CD4-positive, alpha-beta T cell (primary cell): ENCODE measurements around the gene GNAZ. TPM values are rescaled to one million over a fixed set of nuclear protein-coding genes. Genes with fewer than 3 reads are reported as not detected.

Experiments
- ATAC-seq: fragments of 200-7000 bp; cut with Tn5 transposase; one replicate; pipeline ENCODE4 v1.10.0; 2022; ENCODE audit warnings: mild to moderate bottlenecking; ENCODE audit not compliant: poor library complexity
- CTCF ChIA-PET: fragments of 350-600 bp; sonication (Branson Sonifier 250); formaldehyde crosslinking; loops from one replicate; lab custom pipeline; 2021; ENCODE audit warnings: antibody characterized with exemption, inconsistent platforms; lab: Charles Lee
- POLR2A ChIA-PET: fragments of 350-600 bp; sonication (Branson Sonifier 250); formaldehyde crosslinking; loops from one replicate; lab custom pipeline; 2021; ENCODE audit warnings: antibody characterized with exemption, inconsistent platforms; lab: Charles Lee
- DNase-seq, 14 experiments: peaks; one replicate each; pipeline ENCODE4 v3.0.0-alpha.2; 2013 to 2020; ENCODE audit warnings: mixed read lengths in 2 of 14
- H3K27ac ChIP-seq, 2 donors: one replicate each; pipeline versions ENCODE4 v1.5.1 to v1.7.0; 2013; ENCODE audit warnings: low read length in 2 of 2, low read depth in 1 of 2, mild to moderate bottlenecking in 1 of 2
- H3K27me3 ChIP-seq, 2 experiments: 1 replicate in 1 of 2; 2 replicates in 1 of 2; pipeline versions ENCODE4 v1.6.1 to v1.7.0; 2013; ENCODE audit warnings: low read length in 2 of 2, control low read depth in 1 of 2, mild to moderate bottlenecking in 1 of 2, moderate library complexity in 1 of 2; ENCODE audit not compliant: insufficient read depth in 2 of 2, control insufficient read depth in 1 of 2
- H3K36me3 ChIP-seq: one replicate; pipeline ENCODE4 v1.6.1; 2013; ENCODE audit warnings: low read length, control low read depth; ENCODE audit not compliant: insufficient read depth
- H3K4me1 ChIP-seq: one replicate; pipeline ENCODE4 v1.6.1; 2013; ENCODE audit warnings: low read length, control low read depth; ENCODE audit not compliant: insufficient read depth
- H3K4me3 ChIP-seq: one replicate; pipeline ENCODE4 v1.5.1; 2013; ENCODE audit warnings: mild to moderate bottlenecking, low read length, moderate library complexity
- H3K9me3 ChIP-seq, 2 experiments: 1 replicate in 1 of 2; 2 replicates in 1 of 2; pipeline versions ENCODE4 v1.6.1 to v1.7.0; 2013; ENCODE audit warnings: low read length in 2 of 2, mild to moderate bottlenecking in 2 of 2, control low read depth in 1 of 2, moderate library complexity in 1 of 2; ENCODE audit not compliant: control insufficient read depth in 1 of 2, insufficient read depth in 1 of 2
- H3K27ac Mint-ChIP-seq: one replicate; pipeline ENCODE4 v1.8.0; 2020; ENCODE audit warnings: mixed read lengths
- H3K27me3 Mint-ChIP-seq: one replicate; pipeline ENCODE4 v1.8.0; 2021; ENCODE audit warnings: mixed read lengths
- H3K36me3 Mint-ChIP-seq: one replicate; pipeline ENCODE4 v1.8.0; 2021; ENCODE audit warnings: low read depth, mixed read lengths
- H3K4me1 Mint-ChIP-seq: one replicate; pipeline ENCODE4 v1.8.0; 2021; ENCODE audit warnings: low read depth, mixed read lengths
- H3K4me3 Mint-ChIP-seq: one replicate; pipeline ENCODE4 v1.8.0; 2020; ENCODE audit warnings: mild to moderate bottlenecking, mixed read lengths
- H3K9me3 Mint-ChIP-seq: one replicate; pipeline ENCODE4 v1.8.0; 2020; ENCODE audit warnings: mixed read lengths
- CTCF ChIP-seq: fragments of 200-600 bp; IDR thresholded peaks from one replicate; pipeline ENCODE4 v1.8.0; 2022; ENCODE audit warnings: antibody characterized with exemption, mild to moderate bottlenecking
- intact Hi-C, 2 experiments: fragments of 100-400 bp; cut with DNase I in 1 of 2; cut with micrococcal nuclease in 1 of 2; formaldehyde crosslinking; loops; one replicate each; pipeline versions ENCODE4 v1.15.1 to v1.9.0; 2023 to 2025; cut with DNase I, micrococcal nuclease
- total RNA-seq, 174 experiments: library from RNA in 2 of 174; stranded (reverse) in 2 of 174; gene quantifications; one replicate each; pipeline ENCODE4 v1.2.3 and lab custom pipeline; 2021 to 2026

Gene GNAZ
- total RNA-seq, 2 experiments from 2014 or later: 0.20 to 0.38 TPM

- Mint-ChIP-seq H3K36me3 (no peaks in the 10 kb centered on the region), H3K27me3 (no peaks in the 10 kb centered on the region), H3K4me3 (no peak overlapping the region), H3K9me3 (no peaks in the 10 kb centered on the region), H3K4me1 (no peaks in the 10 kb centered on the region), H3K27ac (no peak overlapping the region)
- intact Hi-C loops: no loop called here
- Histone ChIP-seq H3K27ac (no peak overlapping the region), H3K36me3 (no peaks in the 10 kb centered on the region), H3K4me1 (no peaks in the 10 kb centered on the region), H3K27me3 (no peaks in the 10 kb centered on the region), H3K4me3 (no peak overlapping the region), H3K9me3 (no peaks in the 10 kb centered on the region)
- ATAC-seq (no peak), DNase-seq (no peak)
- ChIA-PET POLR2A (no interaction called here), CTCF (no interaction called here)
- no peak for TF ChIP-seq CTCF
Observed at GRCh38 chr22:23102002-23102655, 31.8 kb downstream of the GNAZ start.

- Histone ChIP-seq H3K4me3 (no peak overlapping the region), H3K9me3 (no peaks in the 10 kb centered on the region), H3K27ac (no peak overlapping the region), H3K36me3 (no peaks in the 10 kb centered on the region), H3K27me3 (no peaks in the 10 kb centered on the region), H3K4me1 (no peaks in the 10 kb centered on the region)
- CTCF ChIA-PET: no interaction called here
- H3K9me3 Mint-ChIP-seq: no peaks in the 10 kb centered on the region
- intact Hi-C loops: no loop called here
- no peak overlapping the region for H3K27ac Mint-ChIP-seq
- TF ChIP-seq CTCF: no peak
- H3K27me3 Mint-ChIP-seq: no peaks in the 10 kb centered on the region
- POLR2A ChIA-PET: no interaction called here
- ATAC-seq: no peak
- no peaks in the 10 kb centered on the region for H3K4me1 Mint-ChIP-seq
- H3K36me3 Mint-ChIP-seq: no peaks in the 10 kb centered on the region
- H3K4me3 Mint-ChIP-seq: no peak overlapping the region
- no peak for DNase-seq
Observed at GRCh38 chr22:23102776-23103175, 32.5 kb downstream of the GNAZ start.

- H3K27me3 ChIP-seq: no peaks in the 10 kb centered on the region
- POLR2A ChIA-PET: no interaction called here
- H3K4me1 ChIP-seq: no peaks in the 10 kb centered on the region
- TF ChIP-seq CTCF: no peak
- no peaks in the 10 kb centered on the region for H3K36me3 ChIP-seq
- DNase-seq: no peak
- intact Hi-C loops: no loop called here
- Mint-ChIP-seq H3K4me1 (no peaks in the 10 kb centered on the region), H3K27me3 (no peaks in the 10 kb centered on the region), H3K9me3 (no peaks in the 10 kb centered on the region), H3K4me3 (no peak overlapping the region), H3K36me3 (no peaks in the 10 kb centered on the region), H3K27ac (no peak overlapping the region)
- H3K4me3 ChIP-seq: no peak overlapping the region
- no peaks in the 10 kb centered on the region for H3K9me3 ChIP-seq
- no peak for ATAC-seq
- no peak overlapping the region for H3K27ac ChIP-seq
- CTCF ChIA-PET: no interaction called here
Observed at GRCh38 chr22:23103199-23103954, 33.1 kb downstream of the GNAZ start.
